ENCODE data around the gene OPALIN. TPM values are rescaled to one million over a fixed set of nuclear protein-coding genes. Genes with fewer than 3 reads are reported as not detected.

Gene OPALIN
- total RNA-seq, 1 donor from 2014 or later: not detected

DNA sequence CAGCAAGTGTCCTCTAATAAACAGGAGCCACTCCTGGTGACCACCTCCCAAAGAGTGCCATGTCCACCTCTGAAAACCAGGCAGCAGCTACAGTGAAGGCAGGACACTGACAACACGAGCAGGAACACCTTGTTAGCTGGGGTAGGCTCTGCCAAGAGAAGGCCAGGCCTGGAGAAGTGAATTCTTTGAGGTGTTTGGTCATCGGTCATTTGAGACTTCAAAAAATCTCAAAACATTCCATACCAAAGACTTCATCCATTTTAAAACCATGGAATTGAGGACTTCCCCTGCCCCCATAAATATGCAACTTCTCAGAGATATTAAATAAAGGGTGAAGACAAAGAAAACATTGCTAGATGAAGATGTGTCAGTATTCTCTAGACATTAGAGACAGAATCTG is 28.4 kb upstream of the OPALIN start:
- no peak overlapping the region for H3K4me3 ChIP-seq (ENCODE audit: low read depth, low read length)
- DNase-seq (ENCODE audit: low read depth): no peak
- TF ChIP-seq, protein P1, sequence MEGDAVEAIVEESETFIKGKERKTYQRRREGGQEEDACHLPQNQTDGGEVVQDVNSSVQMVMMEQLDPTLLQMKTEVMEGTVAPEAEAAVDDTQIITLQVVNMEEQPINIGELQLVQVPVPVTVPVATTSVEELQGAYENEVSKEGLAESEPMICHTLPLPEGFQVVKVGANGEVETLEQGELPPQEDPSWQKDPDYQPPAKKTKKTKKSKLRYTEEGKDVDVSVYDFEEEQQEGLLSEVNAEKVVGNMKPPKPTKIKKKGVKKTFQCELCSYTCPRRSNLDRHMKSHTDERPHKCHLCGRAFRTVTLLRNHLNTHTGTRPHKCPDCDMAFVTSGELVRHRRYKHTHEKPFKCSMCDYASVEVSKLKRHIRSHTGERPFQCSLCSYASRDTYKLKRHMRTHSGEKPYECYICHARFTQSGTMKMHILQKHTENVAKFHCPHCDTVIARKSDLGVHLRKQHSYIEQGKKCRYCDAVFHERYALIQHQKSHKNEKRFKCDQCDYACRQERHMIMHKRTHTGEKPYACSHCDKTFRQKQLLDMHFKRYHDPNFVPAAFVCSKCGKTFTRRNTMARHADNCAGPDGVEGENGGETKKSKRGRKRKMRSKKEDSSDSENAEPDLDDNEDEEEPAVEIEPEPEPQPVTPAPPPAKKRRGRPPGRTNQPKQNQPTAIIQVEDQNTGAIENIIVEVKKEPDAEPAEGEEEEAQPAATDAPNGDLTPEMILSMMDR (conservative IDR thresholded peaks at IDR 0.05; ENCODE audit: low read depth, low read length): no peak

DNA sequence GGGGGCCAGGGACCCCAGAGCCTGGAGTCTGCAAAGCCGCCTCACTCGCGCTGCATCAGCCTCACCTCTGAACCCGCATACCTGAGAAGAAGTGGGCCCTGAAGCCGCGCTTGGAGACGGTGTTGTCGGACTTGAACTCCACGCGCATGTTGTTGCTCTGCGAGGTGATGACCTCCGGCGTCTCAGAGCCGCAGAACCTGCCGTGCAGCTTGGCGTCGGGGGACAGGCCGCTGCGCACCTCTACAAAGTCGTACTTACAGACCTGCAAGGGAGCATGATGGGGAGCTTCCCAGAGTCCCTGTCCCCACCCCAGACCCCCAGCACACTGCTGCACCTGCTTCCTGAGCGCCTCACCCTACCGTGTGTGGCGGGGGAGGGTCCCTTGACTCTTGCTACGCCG is 25.7 kb upstream of the OPALIN start:
- H3K4me3 ChIP-seq (ENCODE audit: low read depth, low read length): no peak overlapping the region
- TF ChIP-seq, protein P1 (conservative IDR thresholded peaks at IDR 0.05; ENCODE audit: low read depth, low read length): no peak
- DNase-seq (ENCODE audit: low read depth): no peak

DNA sequence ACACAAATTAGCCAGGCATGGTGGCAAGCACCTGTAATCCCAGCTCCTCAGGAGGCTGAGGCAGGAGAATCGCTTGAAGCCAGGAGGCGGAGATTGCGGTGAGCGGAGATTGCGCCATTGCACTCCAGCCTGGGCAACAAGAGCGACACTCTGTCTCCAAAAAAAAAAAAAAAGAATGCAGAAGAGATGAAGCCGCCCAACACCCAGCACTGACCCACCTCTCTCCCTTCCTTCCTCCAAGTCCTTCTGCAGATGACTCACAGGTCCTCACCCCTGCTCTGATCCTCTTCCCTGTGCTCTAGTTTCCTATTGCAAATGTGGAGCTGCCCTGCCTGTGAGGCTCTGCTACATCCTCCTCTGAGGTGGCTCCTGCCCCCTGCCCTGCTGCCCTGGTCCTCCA is 22.0 kb upstream of the OPALIN start:
- no peak for DNase-seq (ENCODE audit: low read depth)
- TF ChIP-seq, protein P1 (conservative IDR thresholded peaks at IDR 0.05; ENCODE audit: low read depth, low read length): no peak
- no peak overlapping the region for H3K4me3 ChIP-seq (ENCODE audit: low read depth, low read length)

DNA sequence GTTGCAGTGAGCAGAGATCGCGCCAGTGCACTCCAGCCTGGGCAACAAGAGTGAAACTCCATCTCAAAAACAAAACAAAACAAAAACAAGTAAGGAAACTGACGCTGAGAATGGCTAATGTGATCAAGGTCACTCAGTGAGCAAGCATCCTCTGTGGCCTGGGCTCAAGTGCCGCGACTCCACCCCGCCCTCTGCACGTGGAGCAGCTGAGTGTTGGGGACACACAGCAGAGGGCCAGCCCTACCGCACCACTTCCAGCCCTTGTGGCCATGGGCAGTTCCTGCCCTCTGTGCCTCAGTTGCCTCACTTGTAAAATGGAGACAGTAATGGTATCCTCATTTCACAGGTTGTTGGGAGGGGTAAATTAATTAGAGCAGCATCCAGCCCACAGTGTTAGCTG is 21.0 kb upstream of the OPALIN start:
- H3K4me3 ChIP-seq (ENCODE audit: low read depth, low read length): no peak overlapping the region
- TF ChIP-seq, protein P1 (conservative IDR thresholded peaks at IDR 0.05; ENCODE audit: low read depth, low read length): no peak
- no peak for DNase-seq (ENCODE audit: low read depth)

DNA sequence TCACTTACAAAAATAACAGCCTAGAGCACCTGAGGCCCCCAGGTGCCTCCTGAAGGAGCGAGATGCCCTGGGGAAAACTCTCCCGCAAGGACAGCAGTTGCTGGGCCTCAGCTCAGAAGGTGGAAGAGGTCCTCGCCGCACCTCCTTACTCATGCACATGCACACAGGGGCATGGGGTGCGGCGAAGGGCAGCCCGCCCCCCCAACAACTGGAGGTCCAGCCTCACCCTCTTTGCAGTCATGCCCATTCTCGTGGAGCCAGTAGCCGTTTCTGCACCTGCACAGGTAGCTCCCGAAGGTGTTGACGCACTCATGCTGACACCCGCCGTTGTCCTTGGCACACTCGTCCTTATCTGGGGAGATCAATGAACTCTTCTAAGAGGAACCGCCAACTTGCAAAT is 19.9 kb upstream of the OPALIN start:
- TF ChIP-seq, protein P1 (conservative IDR thresholded peaks at IDR 0.05; ENCODE audit: low read depth, low read length): no peak

DNA sequence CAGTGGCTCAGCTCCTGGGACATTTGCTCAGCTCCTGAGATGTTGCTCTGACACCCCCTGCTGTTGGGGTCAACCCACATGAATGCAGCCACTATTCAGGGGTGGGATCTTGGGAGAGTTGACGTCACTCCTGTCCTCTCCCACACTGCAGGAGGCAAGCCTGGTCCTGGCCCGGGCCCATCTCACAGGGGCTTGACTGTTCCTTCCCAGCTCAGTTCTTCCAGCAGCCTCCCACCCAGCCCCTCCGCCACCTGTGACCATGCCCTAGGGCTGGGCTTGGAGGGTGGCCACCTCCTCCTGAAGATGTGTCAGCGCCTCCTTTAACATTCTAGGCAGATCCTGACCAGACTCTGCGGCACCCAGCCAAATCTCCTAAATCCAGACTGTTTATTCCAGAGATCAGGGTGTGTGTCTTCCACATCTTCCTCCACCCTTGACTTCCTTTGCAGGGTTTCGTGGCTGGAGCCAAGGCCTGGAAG is 19.1 kb upstream of the OPALIN start:
- no peak overlapping the region for H3K4me3 ChIP-seq (ENCODE audit: low read depth, low read length)
- DNase-seq (ENCODE audit: low read depth): no peak
- TF ChIP-seq, protein P1 (conservative IDR thresholded peaks at IDR 0.05; ENCODE audit: low read depth, low read length): no peak

More for the DNA sequence above, 19.9 kb upstream of the OPALIN start:
- DNase-seq (ENCODE audit: low read depth): no peak
- H3K4me3 ChIP-seq (ENCODE audit: low read depth, low read length): no peak overlapping the region

DNA sequence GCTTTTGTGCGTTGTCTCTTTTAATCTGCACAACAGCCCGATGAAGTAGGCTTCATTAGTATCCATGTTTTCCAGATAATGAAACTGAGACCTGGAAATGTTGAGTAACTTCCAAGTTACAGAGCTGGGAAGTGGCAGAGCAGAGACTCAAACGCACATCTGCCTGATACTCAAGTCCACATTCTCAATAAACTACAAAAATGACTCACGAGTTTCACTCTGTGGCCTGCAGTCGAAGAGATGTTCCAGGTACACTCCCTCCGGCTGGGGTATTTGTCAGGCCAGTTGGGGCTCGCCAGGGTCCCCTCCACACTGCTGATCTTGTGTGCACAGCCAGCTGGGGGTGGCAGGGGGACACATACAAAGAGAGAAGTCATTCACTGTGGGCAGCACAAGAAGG is 17.7 kb upstream of the OPALIN start:
- H3K4me3 ChIP-seq (ENCODE audit: low read depth, low read length): no peak overlapping the region
- DNase-seq (ENCODE audit: low read depth): no peak
- TF ChIP-seq, protein P1 (conservative IDR thresholded peaks at IDR 0.05; ENCODE audit: low read depth, low read length): no peak
